Measurements from ENCODE around the gene NLGN1. TPM values are rescaled to one million over a fixed set of nuclear protein-coding genes. Genes with fewer than 3 reads are reported as not detected.

NLGN1 gene
- total RNA-seq, 1 experiment from 2014 or later = not detected

GRCh38 chr3:173902401-173902800 lies 504.9 kb downstream of the NLGN1 start:
- Histone ChIP-seq H3K9me2 (ENCODE audit: insufficient read depth) (no peaks in the 10 kb centered on the region), H3K27me3 (ENCODE audit: insufficient read depth, low read length) (no peaks in the 10 kb centered on the region), H2AFZ (ENCODE audit: low read depth, low read length, poor library complexity, severe bottlenecking) (no peak overlapping the region), H3K36me3 (ENCODE audit: control insufficient read depth in 1 of 2, insufficient read depth in 2 of 2, low read length in 2 of 2) (no peaks in the 10 kb centered on the region), H3K4me3 (replicated peaks in 1 of 2; ENCODE audit: low read depth in 1 of 2, low read length in 2 of 2) (no peak overlapping the region), H3K9ac (ENCODE audit: low read length) (no peak overlapping the region), H4K20me1 (ENCODE audit: insufficient read depth) (no peaks in the 10 kb centered on the region), H3K79me2 (ENCODE audit: insufficient read depth, low read length) (no peaks in the 10 kb centered on the region), H3K9me3 (ENCODE audit: control insufficient read depth in 1 of 2, insufficient read depth in 1 of 2, low read depth in 1 of 2, low read length in 2 of 2) (no peaks in the 10 kb centered on the region), H3K4me2 (ENCODE audit: low read length) (no peak overlapping the region), H3K27ac (ENCODE audit: low read depth, low read length) (no peak overlapping the region), H3K4me1 (ENCODE audit: control insufficient read depth in 1 of 2, insufficient read depth in 2 of 2, low read length in 2 of 2) (no peaks in the 10 kb centered on the region)
- ChIA-PET RAD21 (ENCODE audit: low non-redundant PET in 1 of 2, low total read pairs in 2 of 2, uncharacterized antibody in 2 of 2, unreplicated experiment in 2 of 2) (no interaction called here), POLR2A (no interaction called here), CTCF (no interaction called here)
- intact Hi-C loops (cut with micrococcal nuclease) = no loop called here
- no TSS peak for BruUV-seq (replicated peaks)
- DNase-seq (ENCODE audit: low read depth, low spot score) (no peak), ATAC-seq (no peak)
- TF ChIP-seq EGR1 (IDR thresholded peaks at IDR 0.05; ENCODE audit: low read depth) (no peak), RAD21 (IDR thresholded peaks at IDR 0.05; ENCODE audit: low read depth) (no peak), SP1 (IDR thresholded peaks at IDR 0.05; ENCODE audit: low read depth) (no peak), REST (IDR thresholded peaks at IDR 0.05; ENCODE audit: low read depth) (no peak), ATF3 (IDR thresholded peaks at IDR 0.05) (no peak), CEBPB (IDR thresholded peaks at IDR 0.05; ENCODE audit: low read depth) (no peak), TCF7L2 (IDR thresholded peaks at IDR 0.05; ENCODE audit: borderline replicate concordance, extremely low read depth, insufficient read depth, insufficient read length) (no peak), EZH2 (IDR thresholded peaks at IDR 0.05) (no peak), JUND (IDR thresholded peaks at IDR 0.05) (no peak), YY1 (IDR thresholded peaks at IDR 0.05; ENCODE audit: extremely low read depth, insufficient replicate concordance, low read depth, low read length) (no peak), POLR2A (IDR thresholded peaks at IDR 0.05; ENCODE audit: borderline replicate concordance, extremely low read depth, insufficient read depth, insufficient read length) (no peak), SRF (IDR thresholded peaks at IDR 0.05; ENCODE audit: low read depth) (no peak), ZBTB33 (IDR thresholded peaks at IDR 0.05; ENCODE audit: extremely low read depth, insufficient replicate concordance, low read length) (no peak), CBX3 (IDR thresholded peaks at IDR 0.05; ENCODE audit: low read depth) (no peak), POLR2AphosphoS5 (IDR thresholded peaks at IDR 0.05; ENCODE audit: low read depth, low read length) (no peak), ZNF274 (IDR thresholded peaks at IDR 0.05; ENCODE audit: low read depth, low read length) (no peak)
- TF ChIP-seq, protein P1, sequence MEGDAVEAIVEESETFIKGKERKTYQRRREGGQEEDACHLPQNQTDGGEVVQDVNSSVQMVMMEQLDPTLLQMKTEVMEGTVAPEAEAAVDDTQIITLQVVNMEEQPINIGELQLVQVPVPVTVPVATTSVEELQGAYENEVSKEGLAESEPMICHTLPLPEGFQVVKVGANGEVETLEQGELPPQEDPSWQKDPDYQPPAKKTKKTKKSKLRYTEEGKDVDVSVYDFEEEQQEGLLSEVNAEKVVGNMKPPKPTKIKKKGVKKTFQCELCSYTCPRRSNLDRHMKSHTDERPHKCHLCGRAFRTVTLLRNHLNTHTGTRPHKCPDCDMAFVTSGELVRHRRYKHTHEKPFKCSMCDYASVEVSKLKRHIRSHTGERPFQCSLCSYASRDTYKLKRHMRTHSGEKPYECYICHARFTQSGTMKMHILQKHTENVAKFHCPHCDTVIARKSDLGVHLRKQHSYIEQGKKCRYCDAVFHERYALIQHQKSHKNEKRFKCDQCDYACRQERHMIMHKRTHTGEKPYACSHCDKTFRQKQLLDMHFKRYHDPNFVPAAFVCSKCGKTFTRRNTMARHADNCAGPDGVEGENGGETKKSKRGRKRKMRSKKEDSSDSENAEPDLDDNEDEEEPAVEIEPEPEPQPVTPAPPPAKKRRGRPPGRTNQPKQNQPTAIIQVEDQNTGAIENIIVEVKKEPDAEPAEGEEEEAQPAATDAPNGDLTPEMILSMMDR (IDR thresholded peaks at IDR 0.05 in 2 of 3, conservative IDR thresholded peaks at IDR 0.05 in 1 of 3; ENCODE audit: borderline replicate concordance in 1 of 3, insufficient read depth in 1 of 3, low read depth in 2 of 3, low read length in 2 of 3) = no peak
- TF ChIP-seq, protein P2, sequence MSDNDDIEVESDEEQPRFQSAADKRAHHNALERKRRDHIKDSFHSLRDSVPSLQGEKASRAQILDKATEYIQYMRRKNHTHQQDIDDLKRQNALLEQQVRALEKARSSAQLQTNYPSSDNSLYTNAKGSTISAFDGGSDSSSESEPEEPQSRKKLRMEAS (IDR thresholded peaks at IDR 0.05) = no peak
